Measurements from ENCODE around the gene MUL1.

Gene MUL1

GRCh38 chr1:20511518-20512428, 3.8 kb upstream of the MUL1 start (continued):
- TF ChIP-seq, protein P1, sequence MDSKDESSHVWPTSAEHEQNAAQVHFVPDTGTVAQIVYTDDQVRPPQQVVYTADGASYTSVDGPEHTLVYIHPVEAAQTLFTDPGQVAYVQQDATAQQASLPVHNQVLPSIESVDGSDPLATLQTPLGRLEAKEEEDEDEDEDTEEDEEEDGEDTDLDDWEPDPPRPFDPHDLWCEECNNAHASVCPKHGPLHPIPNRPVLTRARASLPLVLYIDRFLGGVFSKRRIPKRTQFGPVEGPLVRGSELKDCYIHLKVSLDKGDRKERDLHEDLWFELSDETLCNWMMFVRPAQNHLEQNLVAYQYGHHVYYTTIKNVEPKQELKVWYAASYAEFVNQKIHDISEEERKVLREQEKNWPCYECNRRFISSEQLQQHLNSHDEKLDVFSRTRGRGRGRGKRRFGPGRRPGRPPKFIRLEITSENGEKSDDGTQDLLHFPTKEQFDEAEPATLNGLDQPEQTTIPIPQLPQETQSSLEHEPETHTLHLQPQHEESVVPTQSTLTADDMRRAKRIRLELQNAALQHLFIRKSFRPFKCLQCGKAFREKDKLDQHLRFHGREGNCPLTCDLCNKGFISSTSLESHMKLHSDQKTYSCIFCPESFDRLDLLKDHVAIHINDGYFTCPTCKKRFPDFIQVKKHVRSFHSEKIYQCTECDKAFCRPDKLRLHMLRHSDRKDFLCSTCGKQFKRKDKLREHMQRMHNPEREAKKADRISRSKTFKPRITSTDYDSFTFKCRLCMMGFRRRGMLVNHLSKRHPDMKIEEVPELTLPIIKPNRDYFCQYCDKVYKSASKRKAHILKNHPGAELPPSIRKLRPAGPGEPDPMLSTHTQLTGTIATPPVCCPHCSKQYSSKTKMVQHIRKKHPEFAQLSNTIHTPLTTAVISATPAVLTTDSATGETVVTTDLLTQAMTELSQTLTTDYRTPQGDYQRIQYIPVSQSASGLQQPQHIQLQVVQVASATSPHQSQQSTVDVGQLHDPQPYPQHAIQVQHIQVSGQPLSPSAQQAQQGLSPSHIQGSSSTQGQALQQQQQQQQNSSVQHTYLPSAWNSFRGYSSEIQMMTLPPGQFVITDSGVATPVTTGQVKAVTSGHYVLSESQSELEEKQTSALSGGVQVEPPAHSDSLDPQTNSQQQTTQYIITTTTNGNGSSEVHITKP (tag by site-specific recombination; IDR thresholded peaks at IDR 0.05): no peak
- TF ChIP-seq WT1 (tag by site-specific recombination; IDR thresholded peaks at IDR 0.05) (no peak), ZBTB48 (tag by site-specific recombination; IDR thresholded peaks at IDR 0.05) (no peak), ZNF341 (tag by site-specific recombination; IDR thresholded peaks at IDR 0.05; ENCODE audit: low read depth) (no peak)

DNA sequence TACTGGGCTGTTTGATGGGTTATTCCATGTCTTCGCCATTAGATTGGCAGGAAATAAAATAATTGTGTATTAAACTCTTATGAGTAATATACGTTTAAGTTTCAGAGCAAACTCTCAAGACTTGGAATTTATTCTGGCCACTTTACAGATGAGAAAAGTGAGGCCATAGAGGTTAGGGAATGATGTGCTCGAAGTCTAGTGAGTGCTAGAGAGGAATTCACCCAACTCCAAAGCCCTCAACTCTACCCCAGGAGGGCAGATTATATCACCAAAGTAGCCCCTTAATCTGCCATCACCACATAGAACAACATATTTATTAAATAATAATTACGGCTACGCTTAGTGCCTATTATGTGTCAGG, 440 bp upstream of the MUL1 start:
- Histone ChIP-seq H3K9me3 (ENCODE audit: control insufficient read depth, insufficient read depth, low read depth, low read length) (no peaks in the 10 kb centered on the region), H3K4me3 (ENCODE audit: low read depth, low read length) (peak overlapping the region; percentile 95), H3K4me1 (ENCODE audit: control insufficient read depth, insufficient read depth, low read length) (peaks cover 3% of the 10 kb centered on the region; the same call in 1 of the 2 replicates), H3K27ac (ENCODE audit: extremely low read depth, low read depth, low read length) (no peak overlapping the region), H3K36me3 (ENCODE audit: control insufficient read depth in 2 of 2, insufficient read depth in 1 of 2, low read length in 2 of 2) (peaks cover 6 to 28% of the 10 kb centered on the region in 2 experiments; a peak in 2 of 3 replicates)
- no peak for TF ChIP-seq ZNF600 (tag by site-specific recombination; IDR thresholded peaks at IDR 0.05)
- no peak for TF ChIP-seq ZNF558 (tag by site-specific recombination; IDR thresholded peaks at IDR 0.05)
- no peak for TF ChIP-seq ZNF239 (tag by site-specific recombination; IDR thresholded peaks at IDR 0.05)
- no peak for TF ChIP-seq ZBTB6 (tag by site-specific recombination; IDR thresholded peaks at IDR 0.05)
- no peak for TF ChIP-seq ZNF426 (tag by site-specific recombination; IDR thresholded peaks at IDR 0.05)
- no peak for TF ChIP-seq ZNF677 (tag by site-specific recombination; IDR thresholded peaks at IDR 0.05)
- POLR2A ChIA-PET: interaction anchor here (0.6 to 1.3 kb wide), 3 partner anchors 59 to 790 kb away, joined by 3 to 6 read pairs (median 4); no protein-coding TSS in a partner anchor
- CTCF ChIA-PET: interaction anchor here (0.7 to 1.6 kb wide), 4 partner anchors 15 to 568 kb away, joined by 3 to 4 read pairs (median 4); no protein-coding TSS in a partner anchor

DNA sequence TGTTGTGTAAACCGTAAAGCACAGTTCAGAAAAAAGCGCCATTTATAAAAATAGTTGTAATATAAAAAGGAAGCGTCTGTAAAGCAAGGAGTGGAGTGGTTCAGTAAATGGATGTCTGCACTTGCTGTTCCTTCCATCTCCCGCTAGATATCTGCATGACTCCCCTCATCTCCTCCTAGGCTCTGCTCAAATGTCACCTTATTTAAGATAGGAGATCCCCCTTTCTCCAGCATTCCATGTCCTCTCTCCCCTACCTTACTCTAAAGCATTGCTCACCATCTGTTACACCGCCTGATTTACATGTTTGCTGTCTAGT, 745 bp downstream of the MUL1 start:
- no peak overlapping the region; the same call in 1 of the 2 replicates for H3K27ac ChIP-seq (ENCODE audit: extremely low read depth, low read depth, low read length)
- TF ChIP-seq, protein P2, sequence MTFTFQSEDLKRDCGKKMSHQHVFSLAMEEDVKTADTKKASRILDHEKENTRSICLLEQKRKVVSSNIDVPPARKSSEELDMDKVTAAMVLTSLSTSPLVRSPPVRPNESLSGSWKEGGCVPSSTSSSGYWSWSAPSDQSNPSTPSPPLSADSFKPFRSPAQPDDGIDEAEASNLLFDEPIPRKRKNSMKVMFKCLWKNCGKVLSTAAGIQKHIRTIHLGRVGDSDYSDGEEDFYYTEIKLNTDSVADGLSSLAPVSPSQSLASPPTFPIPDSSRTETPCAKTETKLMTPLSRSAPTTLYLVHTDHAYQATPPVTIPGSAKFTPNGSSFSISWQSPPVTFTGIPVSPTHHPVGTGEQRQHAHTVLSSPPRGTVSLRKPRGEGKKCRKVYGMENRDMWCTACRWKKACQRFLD (tag by site-specific recombination; IDR thresholded peaks at IDR 0.05): no peak
- TF ChIP-seq ZNF18 (tag by site-specific recombination; IDR thresholded peaks at IDR 0.05) (no peak), ZNF223 (tag by site-specific recombination; IDR thresholded peaks at IDR 0.05) (no peak), KLF8 (tag by site-specific recombination; IDR thresholded peaks at IDR 0.05) (no peak), ZNF792 (tag by site-specific recombination; IDR thresholded peaks at IDR 0.05) (no peak), ZNF37A (tag by site-specific recombination; IDR thresholded peaks at IDR 0.05) (no peak), ZNF561 (tag by site-specific recombination; IDR thresholded peaks at IDR 0.05; ENCODE audit: borderline replicate concordance) (no peak), EGR2 (tag by site-specific recombination; IDR thresholded peaks at IDR 0.05; ENCODE audit: low read depth) (no peak), ZNF645 (tag by site-specific recombination; IDR thresholded peaks at IDR 0.05) (no peak), ZNF175 (tag by site-specific recombination; IDR thresholded peaks at IDR 0.05) (no peak), ZBTB1 (tag by site-specific recombination; IDR thresholded peaks at IDR 0.05) (no peak), MEIS1 (CRISPR knock-in tag; IDR thresholded peaks at IDR 0.05; ENCODE audit: borderline replicate concordance) (no peak)
- TF ChIP-seq, protein P3, sequence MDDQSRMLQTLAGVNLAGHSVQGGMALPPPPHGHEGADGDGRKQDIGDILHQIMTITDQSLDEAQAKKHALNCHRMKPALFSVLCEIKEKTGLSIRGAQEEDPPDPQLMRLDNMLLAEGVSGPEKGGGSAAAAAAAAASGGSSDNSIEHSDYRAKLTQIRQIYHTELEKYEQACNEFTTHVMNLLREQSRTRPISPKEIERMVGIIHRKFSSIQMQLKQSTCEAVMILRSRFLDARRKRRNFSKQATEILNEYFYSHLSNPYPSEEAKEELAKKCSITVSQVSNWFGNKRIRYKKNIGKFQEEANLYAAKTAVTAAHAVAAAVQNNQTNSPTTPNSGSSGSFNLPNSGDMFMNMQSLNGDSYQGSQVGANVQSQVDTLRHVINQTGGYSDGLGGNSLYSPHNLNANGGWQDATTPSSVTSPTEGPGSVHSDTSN (CRISPR knock-in tag; IDR thresholded peaks at IDR 0.05): no peak

More for the DNA sequence above, 745 bp downstream of the MUL1 start:
- ChIA-PET CTCF (interaction anchor here (0.6 to 1.6 kb wide), 4 partner anchors 14 to 145 kb away, joined by 3 to 4 read pairs (median 4); no protein-coding TSS in a partner anchor), POLR2A (interaction anchor here (1.0 kb wide), 1 partner anchor 21 kb away, joined by 5 read pairs; the partner anchor contains the start of gene CAMK2N1)
- Histone ChIP-seq H3K9me3 (ENCODE audit: control insufficient read depth, insufficient read depth, low read depth, low read length) (no peaks in the 10 kb centered on the region), H3K4me3 (ENCODE audit: low read depth, low read length) (peak overlapping the region; percentile 95), H3K36me3 (ENCODE audit: control insufficient read depth in 2 of 2, insufficient read depth in 1 of 2, low read length in 2 of 2) (peaks cover 9 to 39% of the 10 kb centered on the region in 2 experiments), H3K4me1 (ENCODE audit: control insufficient read depth, insufficient read depth, low read length) (peaks cover 3% of the 10 kb centered on the region; the same call in 1 of the 2 replicates)

All from HEK293 (cell line).